GM12878 (cell line): ENCODE results near the gene PTPDC1. TPM values are rescaled to one million over a fixed set of nuclear protein-coding genes. Genes with fewer than 3 reads are reported as not detected.

Source experiments
- ATAC-seq: fragments of 200-7000 bp; cut with Tn5 transposase; 3 replicates; pipeline ENCODE4 v1.9.1; 2020; ENCODE audit warnings: mild to moderate bottlenecking, moderate library complexity
- BruUV-seq: library from RNA; stranded (reverse); fragments of 400-500 nt; replicated peaks from 2 replicates; lab custom pipeline; 2021; lab: Mats Ljungman, UMichigan
- CTCF ChIA-PET: fragments of 300-600 bp; sonication (Branson Sonifier 250); formaldehyde crosslinking; extraction: SDS; loops from one replicate; lab custom pipeline; 2021; ENCODE audit warnings: inconsistent platforms; lab: Yijun Ruan, JAX
- POLR2A ChIA-PET: fragments of 350-600 bp; formaldehyde crosslinking; extraction: SDS; loops from one replicate; lab custom pipeline; 2021; ENCODE audit warnings: inconsistent platforms; lab: Charles Lee
- RAD21 ChIA-PET: fragments of 300-600 bp; sonication (Branson Sonifier 250); formaldehyde crosslinking; loops from one replicate; lab custom pipeline; 2023; ENCODE audit warnings: antibody characterized with exemption; ENCODE audit not compliant: unreplicated experiment; lab: Charles Lee
- SMC1A ChIA-PET: fragments of 300-600 bp; sonication (Branson Sonifier 250); formaldehyde crosslinking; loops from one replicate; lab custom pipeline; 2023; ENCODE audit not compliant: unreplicated experiment, uncharacterized antibody; lab: Charles Lee
- DNase-seq: peaks from one replicate; pipeline ENCODE4 v3.0.0-alpha.2; 2011; ENCODE audit warnings: low read depth, low spot score
- FAIRE-seq: peaks from 3 replicates; lab custom pipeline; 2011; peaks lifted over from hg19 to GRCh38; lab: Jason Lieb, UNC
- H2AFZ ChIP-seq: 2 replicates; pipeline ENCODE4 v1.6.0; 2011; ENCODE audit warnings: low read depth, low read length, control low read depth; ENCODE audit not compliant: control insufficient read depth
- H3K27ac ChIP-seq: 2 replicates; pipeline ENCODE4 v1.5.1; 2011; ENCODE audit warnings: control low read depth; ENCODE audit not compliant: control insufficient read depth, insufficient read depth
- H3K27me3 ChIP-seq, 2 experiments: replicated peaks in 1 of 2; 2 replicates each; pipeline versions ENCODE4 v1.6.0 to v1.6.1; 2011; ENCODE audit warnings: low read length in 1 of 2; ENCODE audit not compliant: control insufficient read depth in 2 of 2, insufficient read depth in 2 of 2
- H3K36me3 ChIP-seq, 2 experiments: 2 replicates each; pipeline ENCODE4 v1.5.1; 2011; ENCODE audit warnings: low read length in 1 of 2; ENCODE audit not compliant: control insufficient read depth in 2 of 2, insufficient read depth in 2 of 2
- H3K4me1 ChIP-seq: 2 replicates; pipeline ENCODE4 v1.6.1; 2011; ENCODE audit warnings: mild to moderate bottlenecking, low read length, moderate library complexity, mixed read lengths; ENCODE audit not compliant: control insufficient read depth, insufficient read depth
- H3K4me2 ChIP-seq: 2 replicates; pipeline ENCODE4 v1.6.0; 2011; ENCODE audit warnings: control low read depth; ENCODE audit not compliant: control insufficient read depth, insufficient read depth
- H3K4me3 ChIP-seq: fragments of 200-600 bp; sonication (generic); 2 replicates; pipeline ENCODE4 v1.5.1; 2016
- H3K79me2 ChIP-seq: 2 replicates; pipeline ENCODE4 v1.6.0; 2011; ENCODE audit warnings: low read length; ENCODE audit not compliant: control insufficient read depth, insufficient read depth
- H3K9ac ChIP-seq: 2 replicates; pipeline ENCODE4 v1.8.0; 2011; ENCODE audit warnings: low read length, control low read depth, mixed read lengths; ENCODE audit not compliant: control insufficient read depth, insufficient read depth
- H3K9me3 ChIP-seq: replicated peaks from 3 replicates; pipeline ENCODE4 v1.5.1; 2011; ENCODE audit warnings: mild to moderate bottlenecking, low read length; ENCODE audit not compliant: control insufficient read depth, insufficient read depth
- H4K20me1 ChIP-seq: 2 replicates; pipeline ENCODE4 v1.6.0; 2011; ENCODE audit not compliant: control insufficient read depth, insufficient read depth
- BMI1 ChIP-seq: fragments of 450-650 bp; IDR thresholded peaks from 2 replicates; pipeline ENCODE4 v1.6.1; 2016; ENCODE audit warnings: mild to moderate bottlenecking, moderate library complexity, borderline replicate concordance
- EP300 ChIP-seq, 2 experiments: fragments of 150-350 bp in 1 of 2; IDR thresholded peaks; 2 replicates each; pipeline ENCODE4 v1.6.1; 2011 to 2012; ENCODE audit warnings: low read depth in 2 of 2, low read length in 2 of 2, borderline replicate concordance in 1 of 2, improper control_type of control experiment in 1 of 2, inconsistent platforms in 1 of 2; ENCODE audit not compliant: control insufficient read depth in 1 of 2
- HDAC2 ChIP-seq: fragments of 200-600 bp; sonication (generic); IDR thresholded peaks from 2 replicates; pipeline ENCODE4 v1.6.1; 2017
- KLF5 ChIP-seq: fragments of 450-650 bp; IDR thresholded peaks from 2 replicates; pipeline ENCODE4 v1.6.1; 2014; ENCODE audit warnings: mild to moderate bottlenecking; ENCODE audit not compliant: partially characterized antibody
- MTA2 ChIP-seq: fragments of 450-650 bp; IDR thresholded peaks from 2 replicates; pipeline ENCODE4 v1.6.1; 2016; ENCODE audit warnings: low read depth, mild to moderate bottlenecking, moderate library complexity
- NBN ChIP-seq: fragments of 450-650 bp; IDR thresholded peaks from 2 replicates; pipeline ENCODE4 v1.6.1; 2016
- NRF1 ChIP-seq: conservative IDR thresholded peaks from 2 replicates; pipeline ENCODE4 v1.6.1; 2011; ENCODE audit warnings: mild to moderate bottlenecking, low read depth, low read length, improper control_type of control experiment
- PKNOX1 ChIP-seq: fragments of 450-650 bp; IDR thresholded peaks from 2 replicates; pipeline ENCODE4 v1.6.1; 2016; ENCODE audit warnings: mild to moderate bottlenecking
- POLR2AphosphoS5 ChIP-seq: IDR thresholded peaks from 2 replicates; pipeline ENCODE4 v1.6.1; 2011; ENCODE audit warnings: mild to moderate bottlenecking, low read length, inconsistent platforms
- ZNF687 ChIP-seq: fragments of 450-650 bp; IDR thresholded peaks from 2 replicates; pipeline ENCODE4 v1.6.1; 2017; ENCODE audit warnings: mild to moderate bottlenecking, moderate library complexity
- WGBS: methylation state at CpG from one replicate; pipeline ENCODE4 v1.1.6; 2016; ENCODE audit warnings: low lambda C conversion rate; ENCODE audit not compliant: insufficient replicate concordance, insufficient coverage; ENCODE audit errors: missing lambda C conversion rate; 5-methylcytosine and 5-hydroxymethylcytosine counted together
- in situ Hi-C: fragments of 300-500 bp; cut with MboI; formaldehyde crosslinking; loops from 9 replicates; pipeline ENCODE4 v1.14.3; 2018; ENCODE audit warnings: mixed read lengths
- intact Hi-C: fragments of 100-400 bp; cut with micrococcal nuclease; formaldehyde crosslinking; loops from one replicate; pipeline ENCODE4 v1.14.2; 2022; ENCODE audit not compliant: unreplicated experiment
- polyA plus RNA-seq, 11 experiments: library from polyadenylated mRNA; depleted of rRNA in 4 of 11; unstranded in 6 of 11; stranded (reverse) in 5 of 11; fragments of >200 nt; fragmentation: Nextera tagmentation in 4 of 11; fragmentation: Illumina TruSeq in 1 of 11; extraction: Ambion mirVana in 4 of 11; extraction: Trizol in 1 of 11; gene quantifications; 1 replicate in 1 of 11; 2 replicates in 10 of 11; pipeline versions ENCODE4 v1.2.1 to v1.2.3, GENCODE V29; 2011 to 2016; ENCODE audit warnings: inconsistent platforms in 2 of 11, missing spikeins in 2 of 11, low read depth in 1 of 11
- total RNA-seq, 4 experiments: library from RNA; depleted of rRNA in 3 of 4; stranded (reverse); fragments of >200 nt in 3 of 4; fragmentation: Illumina TruSeq in 1 of 4; extraction: Trizol in 1 of 4; gene quantifications; 2 replicates each; pipeline versions ENCODE4 v1.2.1 to v1.2.3, GENCODE V29; 2013 to 2021
- TF ChIP-seq, protein P1 (sequence below): IDR thresholded peaks from 2 replicates; pipeline ENCODE4 v1.6.1; 2011; ENCODE audit warnings: borderline replicate concordance, low read depth, mild to moderate bottlenecking, moderate library complexity, mixed read lengths, low read length; ENCODE audit not compliant: insufficient read depth; ENCODE audit errors: extremely low read length
- TF ChIP-seq, protein P2 (sequence below): fragments of 450-650 bp; formaldehyde crosslinking; IDR thresholded peaks from 2 replicates; pipeline ENCODE4 v1.5.0; 2022; ENCODE audit warnings: mild to moderate bottlenecking, missing genetic modification characterization

The PTPDC1 gene
- total and polyA plus RNA-seq, 10 of the 15 experiments (the other 5 are each of a cell fraction or from before 2014, with no cell fraction given) = 1.2 to 4.5 (median 2.9) TPM

DNA sequence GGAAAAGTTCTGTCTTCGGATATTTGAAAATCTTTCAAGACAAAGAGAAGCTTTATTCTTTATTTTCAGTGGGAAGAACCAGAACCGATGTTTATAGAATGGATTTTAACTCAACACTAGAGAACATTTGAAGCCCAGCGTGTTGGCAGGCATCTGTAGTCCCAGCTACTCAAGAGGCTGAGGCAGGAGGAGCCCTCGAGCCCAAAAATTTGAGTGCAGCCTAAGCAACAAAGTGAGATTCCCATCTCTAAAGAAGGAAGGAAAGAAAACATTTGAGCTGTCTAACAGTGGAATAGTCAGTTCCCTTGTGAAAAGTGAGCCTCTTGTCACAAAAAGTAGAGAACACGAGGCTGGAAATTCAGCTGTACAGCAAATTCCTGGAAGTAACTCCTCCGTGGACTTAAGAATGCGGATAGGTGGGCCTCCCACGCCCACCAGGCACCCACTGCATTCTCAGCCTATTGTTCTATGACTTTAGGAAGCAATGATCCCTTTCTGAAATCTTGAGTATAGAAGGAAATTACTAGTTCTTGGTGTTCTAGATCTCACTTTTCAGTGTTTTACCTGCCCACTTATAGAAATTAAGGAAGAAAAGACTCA, 2.3 kb upstream of the PTPDC1 start:
- Histone ChIP-seq H2AFZ (no peak overlapping the region), H3K9ac (no peak overlapping the region), H3K4me1 (0 out of 2 replicates have a peak, but pooled peaks cover 5% of the 10 kb centered on the region), H3K27me3 (no peaks in the 10 kb centered on the region), H3K9me3 (no peaks in the 10 kb centered on the region), H3K36me3 (no peaks in the 10 kb centered on the region), H3K4me3 (no peak overlapping the region), H3K79me2 (no peaks in the 10 kb centered on the region), H4K20me1 (no peaks in the 10 kb centered on the region), H3K4me2 (no peak overlapping the region), H3K27ac (no peak overlapping the region)
- intact Hi-C loops (no loop called here), in situ Hi-C loops (no loop called here)
- 98% methylated on average over 8 of the region's 8 CpGs for WGBS
- DNase-seq (no peak), ATAC-seq (no peak), FAIRE-seq (no peak)
- ChIA-PET CTCF (interaction anchor here (1.3 to 3.6 kb wide), 2 partner anchors 68 to 131 kb away, joined by 3 to 13 read pairs; no protein-coding TSS in a partner anchor), SMC1A (no interaction called here), RAD21 (no interaction called here), POLR2A (no interaction called here)
- BruUV-seq = no TSS peak
- TF ChIP-seq NRF1 = no peak
- no peak for TF ChIP-seq KLF5
- TF ChIP-seq PKNOX1 = no peak
- TF ChIP-seq, protein P1, sequence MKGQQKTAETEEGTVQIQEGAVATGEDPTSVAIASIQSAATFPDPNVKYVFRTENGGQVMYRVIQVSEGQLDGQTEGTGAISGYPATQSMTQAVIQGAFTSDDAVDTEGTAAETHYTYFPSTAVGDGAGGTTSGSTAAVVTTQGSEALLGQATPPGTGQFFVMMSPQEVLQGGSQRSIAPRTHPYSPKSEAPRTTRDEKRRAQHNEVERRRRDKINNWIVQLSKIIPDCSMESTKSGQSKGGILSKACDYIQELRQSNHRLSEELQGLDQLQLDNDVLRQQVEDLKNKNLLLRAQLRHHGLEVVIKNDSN = no peak
- TF ChIP-seq HDAC2 = no peak
- TF ChIP-seq ZNF687 = no peak
- TF ChIP-seq, protein P2, sequence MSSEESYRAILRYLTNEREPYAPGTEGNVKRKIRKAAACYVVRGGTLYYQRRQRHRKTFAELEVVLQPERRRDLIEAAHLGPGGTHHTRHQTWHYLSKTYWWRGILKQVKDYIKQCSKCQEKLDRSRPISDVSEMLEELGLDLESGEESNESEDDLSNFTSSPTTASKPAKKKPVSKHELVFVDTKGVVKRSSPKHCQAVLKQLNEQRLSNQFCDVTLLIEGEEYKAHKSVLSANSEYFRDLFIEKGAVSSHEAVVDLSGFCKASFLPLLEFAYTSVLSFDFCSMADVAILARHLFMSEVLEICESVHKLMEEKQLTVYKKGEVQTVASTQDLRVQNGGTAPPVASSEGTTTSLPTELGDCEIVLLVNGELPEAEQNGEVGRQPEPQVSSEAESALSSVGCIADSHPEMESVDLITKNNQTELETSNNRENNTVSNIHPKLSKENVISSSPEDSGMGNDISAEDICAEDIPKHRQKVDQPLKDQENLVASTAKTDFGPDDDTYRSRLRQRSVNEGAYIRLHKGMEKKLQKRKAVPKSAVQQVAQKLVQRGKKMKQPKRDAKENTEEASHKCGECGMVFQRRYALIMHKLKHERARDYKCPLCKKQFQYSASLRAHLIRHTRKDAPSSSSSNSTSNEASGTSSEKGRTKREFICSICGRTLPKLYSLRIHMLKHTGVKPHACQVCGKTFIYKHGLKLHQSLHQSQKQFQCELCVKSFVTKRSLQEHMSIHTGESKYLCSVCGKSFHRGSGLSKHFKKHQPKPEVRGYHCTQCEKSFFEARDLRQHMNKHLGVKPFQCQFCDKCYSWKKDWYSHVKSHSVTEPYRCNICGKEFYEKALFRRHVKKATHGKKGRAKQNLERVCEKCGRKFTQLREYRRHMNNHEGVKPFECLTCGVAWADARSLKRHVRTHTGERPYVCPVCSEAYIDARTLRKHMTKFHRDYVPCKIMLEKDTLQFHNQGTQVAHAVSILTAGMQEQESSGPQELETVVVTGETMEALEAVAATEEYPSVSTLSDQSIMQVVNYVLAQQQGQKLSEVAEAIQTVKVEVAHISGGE (CRISPR knock-in tag) = no peak
- TF ChIP-seq NBN = no peak
- no peak for TF ChIP-seq EP300 (IDR thresholded peaks at IDR 0.05; ENCODE audit: borderline replicate concordance in 1 of 2, control insufficient read depth in 1 of 2, low read depth in 2 of 2, low read length in 2 of 2)
- no peak for TF ChIP-seq BMI1
- TF ChIP-seq MTA2 = no peak
- no peak for TF ChIP-seq POLR2AphosphoS5
